Mesodermal cell (in vitro differentiated cells): ENCODE data around the gene PORCN.
A peak's percentile ranks its signal among the peaks of the same experiment; 100 is the strongest.
"Not testable (repeated sequence)": the region's sequence is repeated elsewhere in the genome, so short reads cannot be mapped to it uniquely, and the experiment has no call there.

ENCODE experiments used
- H3K27ac ChIP-seq: 2 replicates; pipeline ENCODE4 v1.7.0; 2013; ENCODE audit warnings: mild to moderate bottlenecking, low read depth, low read length, moderate library complexity; ENCODE audit not compliant: severe bottlenecking
- H3K36me3 ChIP-seq: 2 replicates; pipeline ENCODE4 v1.7.1; 2013; ENCODE audit warnings: mild to moderate bottlenecking, low read length, moderate library complexity; ENCODE audit not compliant: control insufficient read depth, insufficient read depth
- H3K4me1 ChIP-seq: one replicate; pipeline ENCODE4 v1.7.1; 2013; ENCODE audit warnings: mild to moderate bottlenecking, low read length; ENCODE audit not compliant: insufficient read depth, control insufficient read depth, poor library complexity, severe bottlenecking
- H3K4me3 ChIP-seq: 2 replicates; pipeline ENCODE4 v1.7.0; 2013; ENCODE audit warnings: low read length, control low read depth, mild to moderate bottlenecking; ENCODE audit not compliant: insufficient read depth, poor library complexity, severe bottlenecking; ENCODE audit errors: extremely low read depth
- H3K9me3 ChIP-seq: 2 replicates; pipeline ENCODE4 v1.7.1; 2013; ENCODE audit warnings: mild to moderate bottlenecking, low read length, moderate library complexity; ENCODE audit not compliant: control insufficient read depth
- WGBS, 2 experiments: methylation state at CpG; one replicate each; pipeline ENCODE4 v1.1.5; 2013; ENCODE audit warnings: missing lambda C conversion rate in 2 of 2; ENCODE audit not compliant: insufficient coverage in 2 of 2; 5-methylcytosine and 5-hydroxymethylcytosine counted together

The PORCN gene

DNA sequence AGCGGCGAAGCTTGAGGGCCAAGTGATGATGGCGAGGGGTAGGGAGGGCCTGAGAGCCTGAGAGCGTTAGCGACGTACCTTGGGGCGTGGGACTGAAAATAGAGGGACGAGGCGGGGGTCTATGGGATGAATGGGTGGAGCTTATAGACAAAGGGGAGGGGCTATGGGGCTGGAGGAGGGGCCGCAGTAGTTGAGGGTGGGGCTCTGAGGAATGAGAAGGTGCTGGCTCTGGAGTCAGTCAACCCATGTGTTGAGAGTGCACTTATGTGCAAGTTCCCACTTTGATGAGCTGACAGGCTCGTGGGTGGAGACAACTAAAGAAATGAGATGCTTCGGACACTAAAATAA is 31.2 kb downstream of the PORCN start:
- H3K9me3 ChIP-seq, result no peaks in the 10 kb centered on the region
- peak overlapping the region; percentile 66 for H3K27ac ChIP-seq
- no peaks in the 10 kb centered on the region for H3K4me1 ChIP-seq
- 9% methylated on average over 8 of the region's 12 CpGs; no CpG with 5 or more reads in 1 of the 2 experiments for WGBS, 2 experiments
- H3K36me3 ChIP-seq, result peaks cover 23% of the 10 kb centered on the region
- peak overlapping the region; percentile 52 for H3K4me3 ChIP-seq

DNA sequence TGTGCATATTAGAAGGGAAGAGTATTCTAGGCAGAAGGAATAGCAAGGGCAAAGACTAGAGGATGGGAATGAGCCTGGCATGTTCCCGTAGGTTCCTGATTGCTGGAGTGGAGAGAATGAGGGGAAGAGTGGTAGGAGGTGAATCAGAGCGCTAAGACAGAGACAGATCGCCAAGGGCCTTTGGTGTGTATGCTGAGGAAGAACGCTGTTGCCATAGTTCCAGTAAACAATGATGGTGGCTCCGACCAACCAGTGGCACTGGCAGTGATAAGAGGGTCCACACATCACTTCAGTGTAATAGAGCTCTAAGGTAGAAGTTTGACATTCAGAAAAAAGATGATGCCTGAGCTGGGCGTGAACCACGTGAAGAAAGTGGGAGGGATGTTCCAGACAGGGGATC is 31.7 kb downstream of the PORCN start:
- Histone ChIP-seq H3K36me3 (peaks cover 26% of the 10 kb centered on the region), H3K9me3 (no peaks in the 10 kb centered on the region), H3K4me3 (peak overlapping the region; percentile 52), H3K4me1 (no peaks in the 10 kb centered on the region), H3K27ac (no peak overlapping the region)
- WGBS, 2 experiments, result 83 to 93% methylated on average over 1 to 7 of the region's 7 CpGs

DNA sequence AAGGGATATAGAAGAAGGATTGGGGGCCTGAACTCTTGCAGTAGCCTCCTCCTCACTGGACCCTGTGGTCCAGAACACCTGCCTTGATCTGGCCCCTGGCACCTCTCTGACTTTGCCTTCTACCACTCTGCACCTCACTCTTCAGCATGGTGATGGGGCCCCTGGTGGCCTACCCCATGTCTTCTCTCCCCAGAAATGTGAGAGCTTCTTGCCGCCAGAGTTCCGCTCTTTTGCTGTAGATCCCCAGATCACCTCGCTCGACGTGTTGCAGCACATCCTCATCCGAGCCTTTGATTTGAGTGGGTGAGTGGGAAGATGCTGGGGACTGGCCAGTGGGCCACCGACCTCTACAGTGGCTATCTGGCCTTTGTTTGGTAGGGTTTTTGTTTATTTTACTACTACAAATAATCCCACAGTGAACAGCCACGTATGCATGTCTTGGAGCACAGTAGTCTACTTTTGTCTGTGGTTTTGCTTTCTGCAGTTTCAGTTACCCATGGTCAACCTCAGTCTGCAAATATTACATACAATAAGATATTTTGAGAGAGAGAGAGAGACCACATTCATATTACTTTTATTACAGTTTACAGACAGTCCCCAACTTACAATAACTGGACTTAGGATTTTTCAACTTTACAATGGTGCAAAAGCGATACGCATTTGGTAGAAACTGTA is 32.5 kb downstream of the PORCN start:
- H3K27ac ChIP-seq, result no peak overlapping the region
- no peaks in the 10 kb centered on the region for H3K9me3 ChIP-seq
- no peaks in the 10 kb centered on the region for H3K4me1 ChIP-seq
- 100% methylated on average over 2 of the region's 10 CpGs; no CpG with 5 or more reads in 1 of the 2 experiments for WGBS, 2 experiments
- no peak overlapping the region for H3K4me3 ChIP-seq
- peaks cover 30% of the 10 kb centered on the region for H3K36me3 ChIP-seq

DNA sequence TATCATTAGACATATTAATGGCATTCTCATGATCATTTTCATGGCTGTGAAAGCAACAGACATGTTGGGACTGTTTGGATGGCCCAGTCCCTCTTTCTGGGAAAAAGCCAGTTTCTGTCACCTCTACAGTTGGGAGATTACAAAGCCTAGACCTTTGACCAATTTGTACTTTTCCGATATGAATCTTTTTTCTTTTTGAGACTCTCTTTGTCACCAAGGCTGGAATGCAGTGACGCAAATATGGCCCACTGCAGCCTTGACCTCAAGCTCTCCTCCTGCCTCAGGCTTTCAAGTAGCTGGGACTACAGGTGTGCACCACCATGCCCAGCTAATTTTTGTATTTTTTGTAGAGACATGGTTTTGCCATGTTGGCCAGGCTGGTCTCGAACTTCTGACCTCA is 40.1 kb downstream of the PORCN start:
- Histone ChIP-seq H3K4me3 (no peak overlapping the region), H3K27ac (no peak overlapping the region), H3K4me1 (no peaks in the 10 kb centered on the region), H3K9me3 (no peaks in the 10 kb centered on the region), H3K36me3 (peaks cover 21% of the 10 kb centered on the region)
- 95 to 100% methylated on average over 2 to 3 of the region's 3 CpGs for WGBS, 2 experiments

DNA sequence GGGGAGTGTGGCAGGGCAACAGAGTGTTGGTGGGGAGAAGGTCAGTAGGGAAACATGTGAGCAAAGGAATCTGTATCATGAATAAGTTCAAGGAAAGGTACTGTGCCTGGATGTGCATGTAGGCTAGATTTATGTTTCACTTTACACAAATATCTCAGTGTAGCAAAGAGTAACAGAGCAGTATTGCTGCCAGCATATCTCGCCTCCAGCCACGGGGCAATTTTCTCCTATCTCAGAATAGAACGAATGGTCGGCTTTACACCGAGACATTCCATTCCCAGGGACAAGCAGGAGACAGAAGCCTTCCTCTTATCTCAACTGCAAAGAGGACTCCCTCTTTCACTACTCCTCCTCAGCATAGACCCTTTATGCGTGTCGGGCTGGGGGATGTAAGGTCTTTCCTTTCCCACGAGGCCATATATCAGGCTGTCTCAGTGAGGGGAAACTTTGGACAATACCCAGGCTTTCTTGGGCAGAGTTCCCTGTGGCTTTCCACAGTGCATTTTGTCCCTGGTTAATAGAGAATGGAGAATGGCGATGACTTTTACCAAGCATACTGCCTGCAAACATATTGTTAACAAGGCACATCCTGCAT is 47.0 kb downstream of the PORCN start:
- H3K4me3 ChIP-seq, H3K9me3 ChIP-seq, H3K4me1 ChIP-seq: not testable (repeated sequence)
- H3K36me3 ChIP-seq, result peaks cover 15% of the 10 kb centered on the region
- WGBS, 2 experiments, result no CpG with 5 or more reads among the region's 9 CpGs
- peak overlapping the region; percentile 57 for H3K27ac ChIP-seq

DNA sequence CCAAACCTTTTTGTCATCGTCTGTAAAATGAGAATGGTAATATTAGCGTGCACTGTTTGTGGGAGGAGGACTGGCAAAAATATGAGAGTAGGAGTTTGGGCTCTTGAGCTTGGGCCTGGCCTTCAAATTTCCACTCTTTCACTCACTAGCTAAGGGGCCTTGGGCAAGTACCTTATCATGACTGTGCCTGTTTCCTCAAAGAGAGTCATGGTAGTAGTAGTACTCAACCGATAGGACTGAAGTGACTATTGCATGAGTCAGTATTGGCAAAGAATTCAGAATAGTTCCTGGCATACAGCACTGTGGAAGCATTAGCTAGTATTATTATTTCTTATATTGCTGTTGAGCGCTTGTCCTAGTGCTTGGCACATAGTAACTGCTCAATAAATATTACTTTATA is 49.5 kb downstream of the PORCN start:
- H3K9me3 ChIP-seq, result no peaks in the 10 kb centered on the region
- H3K4me1 ChIP-seq, result no peaks in the 10 kb centered on the region
- H3K4me3 ChIP-seq, result no peak overlapping the region
- no CpG with 5 or more reads among the region's 4 CpGs for WGBS, 2 experiments
- H3K27ac ChIP-seq, result peak overlapping the region; percentile 53
- peaks cover 23% of the 10 kb centered on the region for H3K36me3 ChIP-seq

DNA sequence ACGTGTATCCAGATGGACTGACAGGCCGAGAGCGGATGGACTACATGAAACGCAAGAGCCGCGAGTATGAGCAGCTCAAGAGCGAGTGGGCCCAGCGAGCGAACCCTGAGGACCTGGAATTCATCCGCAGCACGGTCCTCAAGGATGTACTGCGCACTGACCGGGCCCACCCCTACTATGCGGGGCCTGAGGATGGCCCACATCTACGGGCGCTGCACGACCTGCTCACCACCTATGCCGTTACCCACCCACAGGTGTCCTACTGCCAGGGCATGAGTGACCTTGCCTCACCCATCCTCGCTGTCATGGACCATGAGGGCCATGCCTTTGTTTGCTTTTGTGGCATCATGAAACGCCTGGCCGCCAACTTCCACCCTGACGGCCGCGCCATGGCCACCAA is 50.8 kb downstream of the PORCN start:
- no peaks in the 10 kb centered on the region for H3K4me1 ChIP-seq
- H3K27ac ChIP-seq, result no peak overlapping the region
- no peak overlapping the region for H3K4me3 ChIP-seq
- peaks cover 23% of the 10 kb centered on the region for H3K36me3 ChIP-seq
- no peaks in the 10 kb centered on the region for H3K9me3 ChIP-seq
- 97 to 99% methylated on average over 13 to 16 of the region's 24 CpGs for WGBS, 2 experiments

DNA sequence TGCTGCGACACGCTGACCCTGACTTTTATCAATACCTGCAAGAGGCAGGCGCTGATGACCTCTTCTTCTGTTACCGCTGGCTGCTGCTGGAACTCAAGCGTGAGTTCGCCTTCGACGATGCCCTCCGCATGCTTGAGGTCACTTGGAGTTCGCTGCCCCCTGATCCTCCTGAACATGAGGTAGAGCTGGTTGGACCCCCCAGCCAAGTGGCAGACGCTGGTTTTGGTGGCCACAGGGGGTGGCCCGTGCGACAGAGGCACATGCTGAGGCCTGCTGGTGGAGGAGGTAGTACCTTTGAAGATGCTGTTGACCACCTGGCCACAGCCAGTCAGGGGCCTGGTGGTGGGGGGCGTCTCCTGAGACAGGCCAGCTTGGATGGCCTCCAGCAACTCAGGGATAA is 51.3 kb downstream of the PORCN start:
- Histone ChIP-seq H3K27ac (no peak overlapping the region), H3K36me3 (peaks cover 23% of the 10 kb centered on the region), H3K9me3 (no peaks in the 10 kb centered on the region), H3K4me3 (no peak overlapping the region), H3K4me1 (no peaks in the 10 kb centered on the region)
- 84% methylated on average over 7 of the region's 14 CpGs; no CpG with 5 or more reads in 1 of the 2 experiments for WGBS, 2 experiments

DNA sequence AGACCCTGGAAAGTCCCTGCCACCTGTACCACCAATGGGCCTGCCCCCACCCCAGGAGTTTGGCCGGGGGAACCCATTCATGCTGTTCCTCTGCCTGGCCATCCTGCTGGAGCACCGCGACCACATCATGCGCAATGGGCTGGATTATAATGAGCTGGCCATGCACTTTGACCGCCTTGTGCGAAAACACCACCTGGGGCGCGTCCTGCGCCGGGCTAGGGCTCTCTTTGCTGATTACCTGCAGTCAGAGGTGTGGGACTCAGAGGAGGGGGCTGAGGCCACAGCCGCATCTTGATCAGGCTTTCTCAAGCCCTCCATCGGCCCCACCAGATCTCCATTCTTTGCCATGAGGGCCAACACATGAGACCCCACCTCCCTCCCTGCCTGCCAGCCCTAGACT is 51.9 kb downstream of the PORCN start:
- peaks cover 23% of the 10 kb centered on the region for H3K36me3 ChIP-seq
- WGBS, 2 experiments, result 100% methylated on average over 5 to 9 of the region's 12 CpGs
- no peak overlapping the region for H3K4me3 ChIP-seq
- no peak overlapping the region for H3K27ac ChIP-seq
- H3K9me3 ChIP-seq, result no peaks in the 10 kb centered on the region
- H3K4me1 ChIP-seq, result no peaks in the 10 kb centered on the region

DNA sequence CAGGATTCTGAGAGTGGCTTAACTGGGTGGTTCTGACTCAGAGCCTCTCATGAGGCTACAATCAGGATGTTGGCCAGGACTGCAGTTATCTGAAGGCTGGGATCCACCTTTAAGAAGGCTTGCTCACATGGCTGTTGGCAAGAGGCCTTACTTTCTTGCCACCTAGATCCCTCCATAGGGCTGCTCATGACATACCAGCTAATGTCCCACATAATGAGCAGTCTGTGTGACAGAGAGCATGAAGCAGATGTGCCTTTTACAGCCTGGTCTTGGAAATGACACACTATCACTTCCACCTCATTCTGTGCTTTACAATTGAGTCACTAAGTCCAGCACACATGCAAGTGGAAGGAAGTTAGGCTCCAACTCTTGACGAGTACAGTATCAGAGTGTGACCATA is 61.2 kb downstream of the PORCN start:
- Histone ChIP-seq H3K27ac (no peak overlapping the region), H3K9me3 (no peaks in the 10 kb centered on the region), H3K4me1 (no peaks in the 10 kb centered on the region), H3K4me3 (no peak overlapping the region), H3K36me3 (no peaks in the 10 kb centered on the region)
- no CpG with 5 or more reads among the region's 1 CpG for WGBS, 2 experiments
